GM12878 (cell line): Measurements from ENCODE around the gene SOX5. TPM values are rescaled to one million over a fixed set of nuclear protein-coding genes. Genes with fewer than 3 reads are reported as not detected.
A peak's percentile ranks its signal among the peaks of the same experiment; 100 is the strongest.

Experiments
- ATAC-seq: fragments of 200-7000 bp; cut with Tn5 transposase; 3 replicates; pipeline ENCODE4 v1.9.1; 2020; ENCODE audit warnings: mild to moderate bottlenecking, moderate library complexity
- BruUV-seq: library from RNA; stranded (reverse); fragments of 400-500 nt; replicated peaks from 2 replicates; lab custom pipeline; 2021; lab: Mats Ljungman, UMichigan
- CTCF ChIA-PET: fragments of 300-600 bp; sonication (Branson Sonifier 250); formaldehyde crosslinking; extraction: SDS; loops from one replicate; lab custom pipeline; 2021; ENCODE audit warnings: inconsistent platforms; lab: Yijun Ruan, JAX
- POLR2A ChIA-PET: fragments of 350-600 bp; formaldehyde crosslinking; extraction: SDS; loops from one replicate; lab custom pipeline; 2021; ENCODE audit warnings: inconsistent platforms; lab: Charles Lee
- RAD21 ChIA-PET: fragments of 300-600 bp; sonication (Branson Sonifier 250); formaldehyde crosslinking; loops from one replicate; lab custom pipeline; 2023; ENCODE audit warnings: antibody characterized with exemption; ENCODE audit not compliant: unreplicated experiment; lab: Charles Lee
- SMC1A ChIA-PET: fragments of 300-600 bp; sonication (Branson Sonifier 250); formaldehyde crosslinking; loops from one replicate; lab custom pipeline; 2023; ENCODE audit not compliant: unreplicated experiment, uncharacterized antibody; lab: Charles Lee
- DNase-seq: peaks from one replicate; pipeline ENCODE4 v3.0.0-alpha.2; 2011; ENCODE audit warnings: low read depth, low spot score
- FAIRE-seq: peaks from 3 replicates; lab custom pipeline; 2011; peaks lifted over from hg19 to GRCh38; lab: Jason Lieb, UNC
- H2AFZ ChIP-seq: 2 replicates; pipeline ENCODE4 v1.6.0; 2011; ENCODE audit warnings: low read depth, low read length, control low read depth; ENCODE audit not compliant: control insufficient read depth
- H3K27ac ChIP-seq: 2 replicates; pipeline ENCODE4 v1.5.1; 2011; ENCODE audit warnings: control low read depth; ENCODE audit not compliant: control insufficient read depth, insufficient read depth
- H3K27me3 ChIP-seq, 2 experiments: replicated peaks in 1 of 2; 2 replicates each; pipeline versions ENCODE4 v1.6.0 to v1.6.1; 2011; ENCODE audit warnings: low read length in 1 of 2; ENCODE audit not compliant: control insufficient read depth in 2 of 2, insufficient read depth in 2 of 2
- H3K36me3 ChIP-seq, 2 experiments: 2 replicates each; pipeline ENCODE4 v1.5.1; 2011; ENCODE audit warnings: low read length in 1 of 2; ENCODE audit not compliant: control insufficient read depth in 2 of 2, insufficient read depth in 2 of 2
- H3K4me1 ChIP-seq: 2 replicates; pipeline ENCODE4 v1.6.1; 2011; ENCODE audit warnings: mild to moderate bottlenecking, low read length, moderate library complexity, mixed read lengths; ENCODE audit not compliant: control insufficient read depth, insufficient read depth
- H3K4me2 ChIP-seq: 2 replicates; pipeline ENCODE4 v1.6.0; 2011; ENCODE audit warnings: control low read depth; ENCODE audit not compliant: control insufficient read depth, insufficient read depth
- H3K4me3 ChIP-seq: fragments of 200-600 bp; sonication (generic); 2 replicates; pipeline ENCODE4 v1.5.1; 2016
- H3K79me2 ChIP-seq: 2 replicates; pipeline ENCODE4 v1.6.0; 2011; ENCODE audit warnings: low read length; ENCODE audit not compliant: control insufficient read depth, insufficient read depth
- H3K9ac ChIP-seq: 2 replicates; pipeline ENCODE4 v1.8.0; 2011; ENCODE audit warnings: low read length, control low read depth, mixed read lengths; ENCODE audit not compliant: control insufficient read depth, insufficient read depth
- H3K9me3 ChIP-seq: replicated peaks from 3 replicates; pipeline ENCODE4 v1.5.1; 2011; ENCODE audit warnings: mild to moderate bottlenecking, low read length; ENCODE audit not compliant: control insufficient read depth, insufficient read depth
- H4K20me1 ChIP-seq: 2 replicates; pipeline ENCODE4 v1.6.0; 2011; ENCODE audit not compliant: control insufficient read depth, insufficient read depth
- HDAC6 ChIP-seq: fragments of 200-600 bp; sonication (generic); IDR thresholded peaks from one replicate; pipeline ENCODE4 v1.8.0; 2017; ENCODE audit warnings: antibody characterized with exemption; ENCODE audit not compliant: unreplicated experiment
- MTA3 ChIP-seq: IDR thresholded peaks from 2 replicates; pipeline ENCODE4 v1.6.1; 2012; ENCODE audit warnings: low read length, inconsistent platforms, borderline replicate concordance
- PAX5 ChIP-seq: IDR thresholded peaks from 2 replicates; pipeline ENCODE4 v1.6.1; 2011; ENCODE audit warnings: low read depth, low read length, borderline replicate concordance
- TCF3 ChIP-seq: IDR thresholded peaks from 2 replicates; pipeline ENCODE4 v1.6.1; 2012; ENCODE audit warnings: low read depth, mild to moderate bottlenecking, low read length, borderline replicate concordance; ENCODE audit not compliant: insufficient read depth
- YY1 ChIP-seq: IDR thresholded peaks from 2 replicates; pipeline ENCODE4 v1.6.1; 2011; ENCODE audit warnings: low read depth, mild to moderate bottlenecking, low read length
- ZZZ3 ChIP-seq: IDR thresholded peaks from 2 replicates; pipeline ENCODE4 v1.6.1; 2011; ENCODE audit warnings: low read depth; ENCODE audit not compliant: control insufficient read depth, insufficient read length
- WGBS: methylation state at CpG from one replicate; pipeline ENCODE4 v1.1.6; 2016; ENCODE audit warnings: low lambda C conversion rate; ENCODE audit not compliant: insufficient replicate concordance, insufficient coverage; ENCODE audit errors: missing lambda C conversion rate; 5-methylcytosine and 5-hydroxymethylcytosine counted together
- in situ Hi-C: fragments of 300-500 bp; cut with MboI; formaldehyde crosslinking; loops from 9 replicates; pipeline ENCODE4 v1.14.3; 2018; ENCODE audit warnings: mixed read lengths
- intact Hi-C: fragments of 100-400 bp; cut with micrococcal nuclease; formaldehyde crosslinking; loops from one replicate; pipeline ENCODE4 v1.14.2; 2022; ENCODE audit not compliant: unreplicated experiment
- polyA plus RNA-seq, 11 experiments: library from polyadenylated mRNA; depleted of rRNA in 4 of 11; unstranded in 6 of 11; stranded (reverse) in 5 of 11; fragments of >200 nt; fragmentation: Nextera tagmentation in 4 of 11; fragmentation: Illumina TruSeq in 1 of 11; extraction: Ambion mirVana in 4 of 11; extraction: Trizol in 1 of 11; gene quantifications; 1 replicate in 1 of 11; 2 replicates in 10 of 11; pipeline versions ENCODE4 v1.2.1 to v1.2.3, GENCODE V29; 2011 to 2016; ENCODE audit warnings: inconsistent platforms in 2 of 11, missing spikeins in 2 of 11, low read depth in 1 of 11
- total RNA-seq, 4 experiments: library from RNA; depleted of rRNA in 3 of 4; stranded (reverse); fragments of >200 nt in 3 of 4; fragmentation: Illumina TruSeq in 1 of 4; extraction: Trizol in 1 of 4; gene quantifications; 2 replicates each; pipeline versions ENCODE4 v1.2.1 to v1.2.3, GENCODE V29; 2013 to 2021

Gene SOX5
- total and polyA plus RNA-seq, 10 of the 15 experiments (the other 5 are each of a cell fraction or from before 2014, with no cell fraction given) = 0.08 to 1.0 (median 0.24) TPM

- POLR2A ChIA-PET = interaction anchor here (0.6 kb wide), 1 partner anchor 33 kb away, joined by 7 read pairs; no protein-coding TSS in a partner anchor
- FAIRE-seq (peak; percentile 49), ATAC-seq (peak; percentile 72), DNase-seq (no peak)
- H2AFZ ChIP-seq = no peak overlapping the region
- no TSS peak for BruUV-seq
- H3K36me3 ChIP-seq = no peaks in the 10 kb centered on the region
- intact Hi-C loops = no loop called here
- no peak for TF ChIP-seq ZZZ3
- TF ChIP-seq MTA3 = no peak
- no peak for TF ChIP-seq TCF3
- TF ChIP-seq PAX5 = no peak
- no peak for TF ChIP-seq YY1
- H3K79me2 ChIP-seq = no peaks in the 10 kb centered on the region
- WGBS = 55% methylated on average over 5 of the region's 5 CpGs
- H3K9ac ChIP-seq = no peak overlapping the region
- H4K20me1 ChIP-seq = no peaks in the 10 kb centered on the region
- H3K27me3 ChIP-seq = no peaks in the 10 kb centered on the region
- in situ Hi-C loops = no loop called here
- H3K4me3 ChIP-seq = no peak overlapping the region
- CTCF ChIA-PET = interaction anchor here (0.7 to 1.3 kb wide), 2 partner anchors 13 to 253 kb away, joined by 3 read pairs; no protein-coding TSS in a partner anchor
- H3K4me1 ChIP-seq = no peaks in the 10 kb centered on the region
- no peaks in the 10 kb centered on the region for H3K9me3 ChIP-seq
- no peak overlapping the region for H3K4me2 ChIP-seq
- SMC1A ChIA-PET = interaction anchor here (1.4 kb wide), 1 partner anchor 47 kb away, joined by 3 read pairs; no protein-coding TSS in a partner anchor
- H3K27ac ChIP-seq = no peak overlapping the region
- RAD21 ChIA-PET = no interaction called here
Observed at GRCh38 chr12:23771240-23771949, 178.1 kb downstream of the SOX5 start.

GRCh38 chr12:23770202-23770938, 179.1 kb downstream of the SOX5 start:
- H3K4me2 ChIP-seq = no peak overlapping the region
- H2AFZ ChIP-seq = no peak overlapping the region
- WGBS = 37% methylated on average over 3 of the region's 3 CpGs
- H3K79me2 ChIP-seq = no peaks in the 10 kb centered on the region
- DNase-seq = no peak
- H4K20me1 ChIP-seq = no peaks in the 10 kb centered on the region
- H3K9me3 ChIP-seq = no peaks in the 10 kb centered on the region
- H3K27ac ChIP-seq = no peak overlapping the region
- intact Hi-C loops (no loop called here), in situ Hi-C loops (no loop called here)
- H3K4me3 ChIP-seq = no peak overlapping the region
- H3K9ac ChIP-seq = no peak overlapping the region
- ChIA-PET CTCF (no interaction called here), RAD21 (no interaction called here), POLR2A (no interaction called here), SMC1A (no interaction called here)
- BruUV-seq = no TSS peak
- no peaks in the 10 kb centered on the region for H3K27me3 ChIP-seq
- FAIRE-seq = no peak
- TF ChIP-seq HDAC6 = no peak
- no peaks in the 10 kb centered on the region for H3K36me3 ChIP-seq
- no peaks in the 10 kb centered on the region for H3K4me1 ChIP-seq
- ATAC-seq = no peak
